WI38 (cell line): ENCODE results near the gene CD84.

Source experiments
- H3K4me3 ChIP-seq: 2 replicates; pipeline ENCODE4 v1.5.1; 2011; ENCODE audit warnings: low read depth, mild to moderate bottlenecking, control low read depth, low read length
- CTCF ChIP-seq: IDR thresholded peaks from 2 replicates; pipeline ENCODE4 v1.5.1; 2012; ENCODE audit warnings: low read depth, mild to moderate bottlenecking, control low read depth, low read length

CD84 gene

GRCh38 chr1:160618763-160619274 is 39.5 kb upstream of the CD84 start:
- no peak overlapping the region for H3K4me3 ChIP-seq
- TF ChIP-seq CTCF: 0 out of 2 replicates have a peak, but pooled peaks have one; percentile 18

- no peak for TF ChIP-seq CTCF
Observed at GRCh38 chr1:160618327-160618726, 39.0 kb upstream of the CD84 start.

GRCh38 chr1:160615660-160616059 is 36.4 kb upstream of the CD84 start:
- TF ChIP-seq CTCF: no peak
- no peak overlapping the region for H3K4me3 ChIP-seq

More at GRCh38 chr1:160618327-160618726, 39.0 kb upstream of the CD84 start:
- no peak overlapping the region for H3K4me3 ChIP-seq

- TF ChIP-seq CTCF: no peak
Observed at GRCh38 chr1:160614410-160614809, 35.1 kb upstream of the CD84 start.

GRCh38 chr1:160612613-160613218 is 33.4 kb upstream of the CD84 start:
- no peak overlapping the region for H3K4me3 ChIP-seq
- TF ChIP-seq CTCF: no peak

More at GRCh38 chr1:160614410-160614809, 35.1 kb upstream of the CD84 start:
- H3K4me3 ChIP-seq: no peak overlapping the region

- no peak for TF ChIP-seq CTCF
- H3K4me3 ChIP-seq: no peak overlapping the region
Observed at GRCh38 chr1:160610569-160611242, 31.4 kb upstream of the CD84 start.

GRCh38 chr1:160608941-160609340 is 29.6 kb upstream of the CD84 start:
- TF ChIP-seq CTCF: no peak
- H3K4me3 ChIP-seq: no peak overlapping the region
